AG09319 (cell line): ENCODE results near the gene SLC17A8.
A peak's percentile ranks its signal among the peaks of the same experiment; 100 is the strongest.

ENCODE experiments used
- DNase-seq: peaks from one replicate; pipeline ENCODE4 v3.0.0-alpha.2; 2010; ENCODE audit warnings: low read depth; ENCODE audit errors: extremely low read depth
- CTCF ChIP-seq: IDR thresholded peaks from 2 replicates; pipeline ENCODE4 v1.5.1; 2011; ENCODE audit warnings: low read depth, mild to moderate bottlenecking, inconsistent platforms, low read length, moderate library complexity

SLC17A8 gene

GRCh38 chr12:100399095-100399494, 42.2 kb downstream of the SLC17A8 start:
- no peak for TF ChIP-seq CTCF
- DNase-seq: no peak

GRCh38 chr12:100401660-100402059, 44.8 kb downstream of the SLC17A8 start:
- TF ChIP-seq CTCF: no peak
- DNase-seq: no peak

- TF ChIP-seq CTCF: no peak
- no peak for DNase-seq
These were observed 45.9 kb downstream of the SLC17A8 start for GRCh38 chr12:100402763-100403162.

GRCh38 chr12:100403446-100403845, 46.6 kb downstream of the SLC17A8 start:
- TF ChIP-seq CTCF: no peak
- DNase-seq: no peak

GRCh38 chr12:100404769-100405407, 48.0 kb downstream of the SLC17A8 start:
- peak; percentile 59 for TF ChIP-seq CTCF
- peak; percentile 3 for DNase-seq

- TF ChIP-seq CTCF: no peak
- DNase-seq: no peak
These were observed 56.1 kb downstream of the SLC17A8 start for GRCh38 chr12:100413001-100413400.

GRCh38 chr12:100414739-100415138, 57.9 kb downstream of the SLC17A8 start:
- no peak for DNase-seq
- no peak for TF ChIP-seq CTCF
